ENCODE measurements around the gene C2CD3.

The C2CD3 gene

DNA sequence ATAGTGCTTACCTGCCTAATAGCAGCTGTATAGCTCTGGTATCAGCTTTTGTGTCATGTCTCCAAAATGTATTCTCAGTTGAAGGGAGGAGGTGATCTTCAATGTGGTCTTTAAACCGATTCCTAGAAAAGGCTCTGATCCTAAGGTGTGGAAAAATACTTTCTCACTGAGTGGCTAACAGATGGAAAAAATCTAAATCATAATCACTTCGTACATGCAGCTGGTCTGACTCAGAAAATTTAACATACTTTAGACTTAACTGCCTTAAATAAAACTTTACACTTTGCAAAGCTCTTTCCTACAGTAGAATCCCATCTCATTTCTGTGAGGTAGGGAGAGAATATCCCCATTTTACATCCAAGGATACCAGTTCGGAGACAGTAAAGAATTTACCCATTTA lies 38.0 kb downstream of the C2CD3 start:
- TF ChIP-seq, protein P1, sequence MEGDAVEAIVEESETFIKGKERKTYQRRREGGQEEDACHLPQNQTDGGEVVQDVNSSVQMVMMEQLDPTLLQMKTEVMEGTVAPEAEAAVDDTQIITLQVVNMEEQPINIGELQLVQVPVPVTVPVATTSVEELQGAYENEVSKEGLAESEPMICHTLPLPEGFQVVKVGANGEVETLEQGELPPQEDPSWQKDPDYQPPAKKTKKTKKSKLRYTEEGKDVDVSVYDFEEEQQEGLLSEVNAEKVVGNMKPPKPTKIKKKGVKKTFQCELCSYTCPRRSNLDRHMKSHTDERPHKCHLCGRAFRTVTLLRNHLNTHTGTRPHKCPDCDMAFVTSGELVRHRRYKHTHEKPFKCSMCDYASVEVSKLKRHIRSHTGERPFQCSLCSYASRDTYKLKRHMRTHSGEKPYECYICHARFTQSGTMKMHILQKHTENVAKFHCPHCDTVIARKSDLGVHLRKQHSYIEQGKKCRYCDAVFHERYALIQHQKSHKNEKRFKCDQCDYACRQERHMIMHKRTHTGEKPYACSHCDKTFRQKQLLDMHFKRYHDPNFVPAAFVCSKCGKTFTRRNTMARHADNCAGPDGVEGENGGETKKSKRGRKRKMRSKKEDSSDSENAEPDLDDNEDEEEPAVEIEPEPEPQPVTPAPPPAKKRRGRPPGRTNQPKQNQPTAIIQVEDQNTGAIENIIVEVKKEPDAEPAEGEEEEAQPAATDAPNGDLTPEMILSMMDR (IDR thresholded peaks at IDR 0.05) = no peak

DNA sequence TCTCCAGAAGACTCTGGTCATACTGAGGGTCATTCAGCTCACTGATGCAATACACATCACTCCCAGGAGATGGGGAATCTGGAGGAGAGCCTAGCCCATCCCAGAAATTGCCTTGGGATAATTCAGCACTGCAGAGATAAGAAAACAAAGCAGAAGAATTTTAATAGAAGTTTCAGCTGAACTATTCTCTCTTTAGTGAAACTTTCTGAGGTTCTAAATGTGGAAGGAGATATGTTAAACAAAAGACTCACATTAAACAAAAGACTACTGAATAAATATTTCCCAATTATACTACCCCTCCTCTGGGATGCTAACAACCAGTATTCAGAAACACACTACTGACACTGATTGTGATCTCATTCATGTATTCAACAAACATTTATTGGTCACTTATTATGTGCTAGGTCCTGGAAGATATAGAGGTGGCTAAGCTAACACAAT lies 47.8 kb downstream of the C2CD3 start:
- TF ChIP-seq, protein P1 (IDR thresholded peaks at IDR 0.05) = no peak

DNA sequence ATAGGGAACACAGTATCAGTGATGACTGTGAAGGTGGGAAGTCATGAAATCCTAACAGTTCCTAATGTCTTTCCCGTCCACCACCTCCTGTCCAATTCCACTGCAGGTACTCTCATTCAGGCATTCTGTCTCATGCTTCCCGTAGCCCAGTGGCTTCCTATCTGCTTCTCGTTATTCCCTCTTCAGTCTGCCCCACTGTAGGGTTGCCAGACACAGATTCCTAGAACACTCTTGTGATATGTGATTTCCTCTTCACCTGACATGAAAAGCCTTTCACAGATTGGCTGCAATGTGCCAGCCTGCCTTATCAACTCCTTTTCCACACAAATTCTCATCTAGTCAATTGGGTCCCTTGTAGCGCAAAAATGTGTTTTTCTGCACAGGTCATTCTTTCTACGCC lies 49.0 kb downstream of the C2CD3 start:
- TF ChIP-seq, protein P1 (IDR thresholded peaks at IDR 0.05) = no peak

DNA sequence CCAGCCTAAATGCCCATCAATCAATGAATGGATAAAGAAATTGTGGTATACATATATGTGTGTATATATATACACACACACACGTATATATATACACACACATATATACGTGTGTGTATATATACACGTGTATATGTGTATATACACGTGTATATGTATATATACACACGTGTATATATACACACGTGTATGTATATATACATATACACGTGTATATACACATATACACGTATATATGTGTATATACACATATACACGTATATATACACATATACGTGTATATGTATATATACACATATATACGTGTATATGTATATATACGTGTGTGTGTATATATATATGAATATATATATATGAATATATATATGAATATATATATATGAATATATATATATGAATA lies 54.1 kb downstream of the C2CD3 start:
- TF ChIP-seq, protein P1 (IDR thresholded peaks at IDR 0.05) = no peak

DNA sequence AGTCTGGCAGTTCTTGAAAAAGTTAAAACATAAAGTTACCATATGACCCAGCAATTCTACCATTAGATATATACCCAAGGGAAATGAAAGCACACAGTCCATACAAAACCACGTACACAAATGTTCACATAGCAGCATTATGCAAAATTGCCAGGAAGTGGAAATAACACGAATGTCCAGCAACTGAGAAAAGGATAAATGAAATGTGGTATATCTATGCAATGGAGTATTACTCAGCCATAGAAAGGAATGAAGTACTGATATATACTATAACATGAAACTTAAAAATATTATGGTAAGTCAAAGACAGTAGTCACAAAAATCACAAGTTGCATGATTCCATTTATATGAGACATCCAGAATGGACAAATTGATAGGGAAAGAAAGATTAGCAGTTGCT lies 57.9 kb downstream of the C2CD3 start:
- TF ChIP-seq, protein P1 (IDR thresholded peaks at IDR 0.05) = no peak

DNA sequence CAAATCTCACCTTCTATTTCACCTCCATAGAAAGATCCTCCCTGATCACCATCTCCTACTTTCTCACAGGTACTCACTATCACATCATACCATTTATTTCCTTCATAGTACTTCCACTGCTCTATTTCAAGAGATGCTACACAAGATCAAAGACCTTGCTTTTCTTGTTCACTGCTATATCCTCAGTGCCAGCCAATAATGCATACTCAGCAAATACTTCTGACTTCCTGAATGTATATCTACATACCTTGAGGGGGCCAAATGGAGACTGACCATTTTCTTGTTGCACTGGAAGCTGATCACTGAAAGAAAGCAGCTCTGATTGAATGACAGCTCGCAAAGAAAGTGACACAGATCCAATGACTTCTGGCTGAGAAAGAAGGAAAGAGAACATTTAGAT lies 64.7 kb downstream of the C2CD3 start:
- TF ChIP-seq, protein P1 (IDR thresholded peaks at IDR 0.05) = no peak

DNA sequence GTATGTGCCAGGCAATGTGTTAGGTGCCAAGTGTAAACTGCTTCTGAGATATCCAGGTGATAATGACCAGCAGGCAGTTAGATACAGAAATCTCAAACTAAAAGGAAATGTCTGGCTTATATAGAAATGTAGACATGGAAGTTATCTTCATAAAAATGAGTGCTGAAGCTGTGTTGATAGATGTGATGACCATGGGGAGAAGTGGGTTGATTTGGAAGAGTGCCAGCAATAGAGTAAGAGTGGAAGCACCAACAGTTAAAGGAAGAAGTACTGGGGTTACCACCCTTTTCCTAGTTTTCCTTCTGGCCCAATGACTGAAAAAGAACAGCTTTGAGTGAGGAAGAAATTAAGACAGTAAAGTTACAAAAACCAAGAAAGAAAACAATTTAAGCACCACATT lies 68.5 kb downstream of the C2CD3 start:
- TF ChIP-seq, protein P1 (IDR thresholded peaks at IDR 0.05) = no peak

DNA sequence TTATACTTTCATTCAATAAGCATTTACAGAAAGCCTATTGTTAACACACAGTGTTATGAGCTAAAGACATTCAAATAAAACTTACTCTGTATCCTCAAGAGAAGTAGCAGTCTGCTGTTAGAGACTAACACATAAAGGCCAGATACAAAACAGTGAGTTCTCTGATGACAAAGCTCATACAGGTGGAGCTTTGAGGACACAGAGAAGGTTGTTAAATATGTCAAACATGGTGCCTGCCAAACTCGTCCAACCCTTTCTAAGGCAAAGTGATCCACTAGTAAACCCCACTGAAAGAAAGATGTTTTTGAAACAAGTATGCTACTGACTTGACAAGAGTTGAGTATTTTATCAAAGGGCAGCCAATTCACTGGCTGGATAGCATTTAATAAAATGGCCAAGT lies 70.1 kb downstream of the C2CD3 start:
- TF ChIP-seq, protein P1 (IDR thresholded peaks at IDR 0.05) = no peak

Measured in LNCAP (cell line).